Activated naive CD4-positive, alpha-beta T cell treated with anti-CD3 and anti-CD28 coated beads, Interleukin-2, amount 50 U/mL, for 24 hours (primary cell): ENCODE data around the gene ELFN2.
A peak's percentile ranks its signal among the peaks of the same experiment; 100 is the strongest.

Experiments used
- H3K27ac Mint-ChIP-seq: one replicate; pipeline ENCODE4 v1.8.0; 2021; ENCODE audit warnings: mild to moderate bottlenecking, mixed read lengths
- H3K27me3 Mint-ChIP-seq: one replicate; pipeline ENCODE4 v1.8.0; 2021; ENCODE audit warnings: mixed read lengths
- H3K36me3 Mint-ChIP-seq: one replicate; pipeline ENCODE4 v1.8.0; 2021; ENCODE audit warnings: mixed read lengths
- H3K4me1 Mint-ChIP-seq: one replicate; pipeline ENCODE4 v1.8.0; 2021; ENCODE audit warnings: mixed read lengths
- H3K4me3 Mint-ChIP-seq: one replicate; pipeline ENCODE4 v1.8.0; 2021; ENCODE audit warnings: mild to moderate bottlenecking, mixed read lengths
- H3K9me3 Mint-ChIP-seq: one replicate; pipeline ENCODE4 v1.8.0; 2021; ENCODE audit warnings: mixed read lengths

ELFN2 gene

GRCh38 chr22:37354670-37355069 lies 72.6 kb downstream of the ELFN2 start:
- Mint-ChIP-seq H3K4me1 (no peaks in the 10 kb centered on the region), H3K27me3 (no peaks in the 10 kb centered on the region), H3K36me3 (no peaks in the 10 kb centered on the region), H3K27ac (no peak overlapping the region), H3K9me3 (no peaks in the 10 kb centered on the region), H3K4me3 (no peak overlapping the region)

DNA sequence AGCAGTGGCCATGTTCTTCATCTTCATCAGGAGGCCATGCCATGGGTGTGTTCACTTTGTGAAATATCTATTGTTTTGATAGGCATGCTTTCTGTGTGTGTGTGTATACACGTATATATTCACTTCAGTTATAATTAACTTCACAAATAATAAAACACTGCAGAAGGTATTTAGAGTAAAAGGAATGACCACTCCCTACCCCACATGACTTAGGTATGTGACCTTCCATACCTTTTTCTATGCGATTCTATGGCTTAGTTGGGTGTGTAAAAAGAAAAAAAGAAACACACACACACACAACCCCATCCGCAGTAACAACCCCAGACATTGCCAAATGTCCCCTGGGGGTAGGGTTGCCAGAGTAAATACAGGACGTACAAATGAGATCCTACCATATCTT lies 73.0 kb downstream of the ELFN2 start:
- no peak overlapping the region for H3K27ac Mint-ChIP-seq
- H3K27me3 Mint-ChIP-seq = no peaks in the 10 kb centered on the region
- H3K4me1 Mint-ChIP-seq = no peaks in the 10 kb centered on the region
- no peak overlapping the region for H3K4me3 Mint-ChIP-seq
- no peaks in the 10 kb centered on the region for H3K9me3 Mint-ChIP-seq
- H3K36me3 Mint-ChIP-seq = no peaks in the 10 kb centered on the region

- no peaks in the 10 kb centered on the region for H3K27me3 Mint-ChIP-seq
- no peak overlapping the region for H3K4me3 Mint-ChIP-seq
- H3K27ac Mint-ChIP-seq = no peak overlapping the region
- no peaks in the 10 kb centered on the region for H3K36me3 Mint-ChIP-seq
- H3K4me1 Mint-ChIP-seq = no peaks in the 10 kb centered on the region
- H3K9me3 Mint-ChIP-seq = no peaks in the 10 kb centered on the region
Measured at GRCh38 chr22:37353839-37354238, 73.4 kb downstream of the ELFN2 start.

DNA sequence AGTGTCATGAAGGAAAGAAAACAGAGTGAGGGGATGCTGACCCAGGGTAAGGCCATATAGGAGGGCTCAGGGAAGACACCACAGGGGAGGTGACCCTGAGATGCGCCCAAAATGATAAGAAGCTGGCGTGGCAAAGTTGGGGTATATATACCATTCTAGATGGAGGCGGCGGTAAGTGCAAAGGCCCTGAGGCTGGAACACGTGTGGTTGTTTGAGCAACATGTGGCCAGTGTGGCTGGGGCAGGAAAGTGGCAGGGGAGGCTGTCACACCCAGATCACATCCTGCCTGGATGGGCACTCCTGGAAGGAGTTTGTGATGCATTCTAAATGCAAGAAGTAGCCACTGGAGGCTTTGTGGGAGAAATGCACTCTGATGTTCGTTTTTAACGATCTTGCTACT lies 74.8 kb downstream of the ELFN2 start:
- Mint-ChIP-seq H3K36me3 (no peaks in the 10 kb centered on the region), H3K4me3 (no peak overlapping the region), H3K9me3 (no peaks in the 10 kb centered on the region), H3K27ac (no peak overlapping the region), H3K4me1 (no peaks in the 10 kb centered on the region), H3K27me3 (no peaks in the 10 kb centered on the region)

DNA sequence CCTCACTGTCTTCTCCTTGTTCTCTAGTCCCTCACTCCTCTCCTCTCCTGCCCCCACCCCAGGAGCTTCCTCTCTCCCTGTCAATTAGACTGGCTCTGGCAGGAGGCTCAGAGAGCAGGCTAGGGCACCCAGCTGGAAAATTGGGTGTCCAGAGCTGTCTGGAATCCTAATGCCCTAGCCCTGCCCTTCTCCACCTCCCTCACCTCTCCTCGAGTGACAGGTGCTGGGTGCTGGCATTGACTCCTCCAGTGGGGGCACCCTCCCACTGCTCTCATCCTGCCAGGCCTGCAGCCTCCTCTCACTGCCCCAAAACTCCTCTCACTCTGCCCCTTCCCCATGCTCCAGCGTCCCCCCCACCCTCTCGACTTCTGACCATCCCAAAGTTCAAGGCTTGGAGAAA lies 76.0 kb downstream of the ELFN2 start:
- Mint-ChIP-seq H3K27ac (no peak overlapping the region), H3K4me1 (no peaks in the 10 kb centered on the region), H3K9me3 (no peaks in the 10 kb centered on the region), H3K27me3 (no peaks in the 10 kb centered on the region), H3K36me3 (no peaks in the 10 kb centered on the region), H3K4me3 (no peak overlapping the region)

- Mint-ChIP-seq H3K4me1 (no peaks in the 10 kb centered on the region), H3K4me3 (no peak overlapping the region), H3K36me3 (no peaks in the 10 kb centered on the region), H3K27me3 (no peaks in the 10 kb centered on the region), H3K9me3 (no peaks in the 10 kb centered on the region), H3K27ac (no peak overlapping the region)
Measured at GRCh38 chr22:37349043-37349814, 78.0 kb downstream of the ELFN2 start.

- H3K27ac Mint-ChIP-seq = no peak overlapping the region
- H3K27me3 Mint-ChIP-seq = no peaks in the 10 kb centered on the region
- H3K9me3 Mint-ChIP-seq = no peaks in the 10 kb centered on the region
Measured at GRCh38 chr22:37346505-37346895, 80.8 kb downstream of the ELFN2 start.

DNA sequence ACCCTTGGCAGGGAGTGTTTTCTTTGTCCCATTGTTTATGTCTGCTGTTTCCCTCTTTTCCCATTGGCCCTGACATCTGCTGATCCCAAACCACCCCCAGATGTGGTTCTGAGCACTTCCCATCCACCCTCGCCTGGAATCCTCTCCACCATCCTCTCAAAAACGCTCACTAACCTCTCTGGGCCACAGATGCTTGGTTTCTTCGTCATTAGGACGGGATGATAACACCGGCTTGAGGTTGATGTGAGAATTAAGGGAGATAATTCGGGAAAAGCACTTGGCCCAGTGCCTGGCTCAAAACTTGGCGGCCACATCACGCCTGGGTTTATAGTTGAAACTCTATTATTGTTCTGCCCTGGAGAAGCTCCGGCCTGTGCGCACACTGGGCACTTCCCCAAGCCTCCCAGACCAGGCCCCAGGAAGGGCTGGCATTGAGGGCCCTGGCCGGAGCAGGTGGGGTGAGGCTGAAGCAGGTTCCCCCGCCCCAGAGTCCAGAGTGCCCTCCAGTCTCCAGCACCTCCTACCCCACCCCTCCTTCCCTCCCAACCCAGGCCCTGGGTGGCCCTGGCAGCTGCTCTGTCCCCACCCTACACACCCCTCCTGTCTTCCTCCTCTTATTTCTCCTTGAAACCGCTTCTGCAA lies 81.3 kb downstream of the ELFN2 start:
- no peaks in the 10 kb centered on the region for H3K27me3 Mint-ChIP-seq
- H3K27ac Mint-ChIP-seq = no peak overlapping the region
- no peaks in the 10 kb centered on the region for H3K36me3 Mint-ChIP-seq
- H3K4me1 Mint-ChIP-seq = no peaks in the 10 kb centered on the region
- no peak overlapping the region for H3K4me3 Mint-ChIP-seq
- H3K9me3 Mint-ChIP-seq = no peaks in the 10 kb centered on the region

More at GRCh38 chr22:37346505-37346895, 80.8 kb downstream of the ELFN2 start:
- H3K4me1 Mint-ChIP-seq = no peaks in the 10 kb centered on the region
- no peak overlapping the region for H3K4me3 Mint-ChIP-seq
- H3K36me3 Mint-ChIP-seq = no peaks in the 10 kb centered on the region

GRCh38 chr22:37344735-37345449 lies 82.4 kb downstream of the ELFN2 start:
- Mint-ChIP-seq H3K9me3 (no peaks in the 10 kb centered on the region), H3K27me3 (no peaks in the 10 kb centered on the region), H3K4me3 (no peak overlapping the region), H3K27ac (peak overlapping the region; percentile 70), H3K4me1 (no peaks in the 10 kb centered on the region), H3K36me3 (no peaks in the 10 kb centered on the region)

DNA sequence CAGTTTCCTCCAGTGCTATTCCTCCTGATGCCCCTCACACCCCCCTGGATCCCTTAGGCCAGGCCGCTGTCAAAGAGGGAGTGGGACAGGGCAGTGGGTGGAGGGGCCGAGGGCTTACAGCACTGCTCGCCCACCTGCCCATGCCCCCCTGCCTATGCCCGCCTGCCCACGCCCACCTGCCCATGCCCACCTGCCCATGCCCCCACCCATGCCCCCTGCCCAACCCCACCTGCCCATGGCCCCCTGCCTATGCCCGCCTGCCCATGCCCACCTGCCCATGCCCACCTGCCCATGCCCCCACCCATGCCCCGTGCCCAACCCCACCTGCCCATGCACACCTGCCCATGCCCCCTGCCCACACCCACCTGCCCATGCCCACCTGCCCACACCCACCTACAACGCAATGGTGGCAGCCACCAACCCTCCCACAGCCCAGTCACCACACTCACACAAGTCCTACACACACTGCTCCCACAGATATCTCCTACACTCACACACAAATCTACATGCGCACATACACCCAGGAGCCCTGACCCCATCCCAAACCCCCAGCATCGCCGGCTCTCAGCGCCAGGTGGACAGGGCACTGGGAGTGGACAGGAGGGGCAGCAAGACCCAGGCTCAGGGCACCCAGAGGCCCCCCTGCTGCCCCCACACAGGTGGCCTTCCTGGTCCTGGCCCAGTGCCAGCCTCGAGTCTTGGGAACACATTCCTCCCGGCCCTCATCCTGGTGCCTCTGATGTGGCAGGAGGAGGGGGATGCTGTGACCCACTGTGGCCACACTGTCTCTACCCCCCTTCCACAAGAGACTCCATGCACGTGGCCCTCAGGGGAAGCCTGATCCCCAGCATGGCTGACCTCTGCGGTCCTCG lies 83.2 kb downstream of the ELFN2 start:
- H3K27me3 Mint-ChIP-seq = no peaks in the 10 kb centered on the region
- no peak overlapping the region for H3K4me3 Mint-ChIP-seq
- H3K36me3 Mint-ChIP-seq = no peaks in the 10 kb centered on the region
- H3K27ac Mint-ChIP-seq = peak overlapping the region; percentile 70
- no peaks in the 10 kb centered on the region for H3K4me1 Mint-ChIP-seq
- H3K9me3 Mint-ChIP-seq = no peaks in the 10 kb centered on the region

- Mint-ChIP-seq H3K4me1 (no peaks in the 10 kb centered on the region), H3K27ac (no peak overlapping the region), H3K4me3 (no peak overlapping the region), H3K36me3 (no peaks in the 10 kb centered on the region), H3K27me3 (no peaks in the 10 kb centered on the region), H3K9me3 (no peaks in the 10 kb centered on the region)
Measured at GRCh38 chr22:37343348-37343747, 83.9 kb downstream of the ELFN2 start.

DNA sequence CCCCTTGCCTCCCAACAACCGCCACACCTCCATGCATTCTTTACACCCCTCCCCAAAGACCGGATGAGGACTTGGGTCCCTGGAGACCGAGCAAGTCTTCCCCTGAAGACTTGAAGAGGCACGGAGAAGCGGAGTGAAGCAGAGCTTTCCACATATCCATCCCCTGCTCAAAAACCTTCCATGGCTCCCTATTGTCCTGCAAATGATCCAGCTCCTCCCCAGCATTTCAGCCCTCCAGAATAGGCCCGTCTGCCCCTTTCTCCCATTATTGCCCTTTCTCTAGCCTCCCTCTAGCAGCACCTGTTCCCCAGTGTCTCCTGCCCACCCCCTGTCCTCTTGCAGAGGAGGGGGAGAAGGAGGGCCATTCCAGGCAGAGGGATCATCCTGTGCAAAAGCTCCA lies 85.2 kb downstream of the ELFN2 start:
- no peaks in the 10 kb centered on the region for H3K4me1 Mint-ChIP-seq
- H3K9me3 Mint-ChIP-seq = no peaks in the 10 kb centered on the region
- no peak overlapping the region for H3K4me3 Mint-ChIP-seq
- no peaks in the 10 kb centered on the region for H3K27me3 Mint-ChIP-seq
- no peaks in the 10 kb centered on the region for H3K36me3 Mint-ChIP-seq
- no peak overlapping the region for H3K27ac Mint-ChIP-seq

DNA sequence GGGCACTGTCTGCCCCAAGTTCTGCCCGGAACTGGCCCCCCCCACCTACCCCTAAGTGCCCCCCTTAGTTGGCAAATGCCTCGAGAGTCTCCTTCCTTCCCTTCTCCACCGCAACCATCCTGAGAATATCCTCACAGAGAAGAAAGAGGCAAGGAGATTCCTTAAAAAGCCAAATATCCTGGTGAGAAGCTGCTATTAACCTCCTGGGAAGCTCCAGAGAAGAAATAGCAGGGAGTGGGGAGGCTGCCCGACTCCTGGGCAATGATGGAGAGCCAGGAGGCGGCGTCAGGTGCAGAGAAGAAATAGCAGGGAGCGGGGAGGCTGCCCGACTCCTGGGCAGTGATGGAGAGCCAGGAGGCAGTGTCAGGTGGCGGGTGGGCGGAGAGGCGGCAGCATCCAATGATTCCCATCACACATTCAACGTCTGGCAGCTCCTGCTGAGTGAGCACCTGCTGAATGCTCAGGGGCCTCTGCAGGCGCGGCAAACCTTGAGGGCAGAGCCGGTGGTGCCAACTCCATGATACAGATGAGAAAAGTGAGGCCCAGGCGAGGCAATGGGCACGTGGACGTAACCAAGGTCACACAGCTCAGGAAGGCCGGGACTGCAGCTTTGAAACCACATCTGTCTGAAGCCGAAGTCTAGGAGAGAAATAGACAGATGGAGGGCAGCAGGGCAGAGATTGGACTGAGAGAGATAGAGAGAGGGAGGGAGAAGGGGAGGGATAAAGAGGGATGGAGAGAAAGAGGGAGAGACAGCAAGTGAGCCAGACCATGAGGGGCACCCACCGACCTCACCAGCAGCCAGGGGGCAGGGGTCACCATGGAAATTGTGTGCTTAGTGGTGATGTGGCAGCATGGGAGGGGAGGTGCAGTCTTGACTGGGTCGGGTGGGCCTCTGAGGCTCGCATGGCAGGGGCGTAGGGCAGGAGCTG lies 86.7 kb downstream of the ELFN2 start:
- Mint-ChIP-seq H3K4me1 (no peaks in the 10 kb centered on the region), H3K4me3 (no peak overlapping the region), H3K27ac (no peak overlapping the region), H3K9me3 (no peaks in the 10 kb centered on the region), H3K27me3 (peaks cover 3% of the 10 kb centered on the region), H3K36me3 (no peaks in the 10 kb centered on the region)

DNA sequence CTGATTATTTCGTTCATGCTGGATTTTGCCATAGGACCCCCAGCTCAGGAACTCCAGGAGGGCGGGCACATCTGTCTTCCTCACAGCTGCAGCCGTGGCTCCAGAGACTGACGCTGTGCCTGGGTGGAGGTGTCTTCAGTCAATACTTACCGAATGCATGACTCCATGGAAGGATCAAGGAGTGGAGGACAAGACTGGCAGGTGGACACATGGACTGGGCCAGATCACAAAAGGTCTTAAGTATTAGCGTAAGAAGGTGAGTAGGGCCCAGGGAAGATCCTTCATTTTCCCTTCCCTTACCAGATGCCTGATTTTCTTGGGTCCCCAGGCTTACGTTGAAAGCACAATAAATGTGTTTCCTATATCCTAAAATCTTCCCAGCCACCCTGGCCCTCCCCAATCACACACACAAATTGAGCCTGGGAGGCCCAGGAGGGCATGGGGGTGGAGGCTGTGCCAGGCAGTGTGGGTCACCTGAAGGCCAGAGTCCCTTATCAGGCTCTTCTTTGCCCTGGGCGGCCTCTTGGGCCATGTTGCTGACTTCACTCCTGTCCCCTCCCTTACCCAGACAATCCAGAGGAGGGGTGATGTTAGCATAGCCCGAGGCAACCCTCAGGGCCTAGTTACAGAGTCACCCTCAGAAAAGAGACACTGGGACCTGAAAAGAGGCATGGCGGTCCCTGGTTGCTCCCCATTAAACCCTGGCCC lies 88.6 kb downstream of the ELFN2 start:
- Mint-ChIP-seq H3K9me3 (no peaks in the 10 kb centered on the region), H3K27me3 (peaks cover 14% of the 10 kb centered on the region), H3K36me3 (no peaks in the 10 kb centered on the region), H3K27ac (no peak overlapping the region), H3K4me3 (no peak overlapping the region), H3K4me1 (peaks cover 11% of the 10 kb centered on the region)
